Measurements from ENCODE around the gene KCNT2. TPM values are rescaled to one million over a fixed set of nuclear protein-coding genes. Genes with fewer than 3 reads are reported as not detected.

KCNT2 gene
- total and polyA plus RNA-seq, 9 donors: 5.3 to 34.9 (median 14.1) TPM

DNA sequence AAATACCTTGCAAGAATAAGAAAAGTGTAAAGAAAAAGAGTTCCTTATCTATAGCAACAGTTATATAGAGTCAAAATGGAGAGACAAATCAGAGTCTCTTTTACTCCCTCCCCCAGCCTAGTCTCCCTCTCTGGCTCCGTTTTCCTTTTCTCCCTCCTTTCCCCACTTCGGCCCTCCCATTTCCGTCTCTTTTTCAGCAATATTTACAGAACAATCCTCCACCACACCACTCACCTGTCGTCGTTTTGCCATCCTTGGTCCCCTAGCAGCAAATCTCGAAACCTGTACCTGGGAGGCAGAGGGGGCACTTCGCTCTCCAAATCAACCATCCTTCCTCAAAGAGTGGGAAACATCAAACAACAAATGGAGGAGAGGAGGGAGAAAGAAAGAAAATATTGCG lies 259 bp downstream of the KCNT2 start:
- intact Hi-C loops (cut with DNase I): loop anchor here in 1 of 4 donors (10.0 kb wide), 1 partner anchor 47 kb away; the partner anchor contains the start of gene CFH
- H3K4me1 ChIP-seq (ENCODE audit: insufficient read depth): peaks cover 3% of the 10 kb centered on the region

GRCh38 chr1:196603651-196604050 lies 4.6 kb downstream of the KCNT2 start:
- no peak for DNase-seq
- Histone ChIP-seq H3K36me3 (no peaks in the 10 kb centered on the region), H3K27me3 (no peaks in the 10 kb centered on the region), H3K4me3 (no peak overlapping the region), H3K9me3 (no peaks in the 10 kb centered on the region), H3K4me1 (ENCODE audit: insufficient read depth) (peaks cover 3% of the 10 kb centered on the region), H3K27ac (no peak overlapping the region)
- TF ChIP-seq POLR2A (IDR thresholded peaks at IDR 0.05) (no peak), CTCF (IDR thresholded peaks at IDR 0.05) (no peak), EP300 (IDR thresholded peaks at IDR 0.05) (no peak)
- intact Hi-C loops (cut with DNase I): loop anchor here in 1 of 4 donors (10.0 kb wide), 1 partner anchor 51 kb away; the partner anchor contains the start of gene CFH

More for the DNA sequence above, 259 bp downstream of the KCNT2 start:
- no peaks in the 10 kb centered on the region for H3K27me3 ChIP-seq
- peak overlapping the region; percentile 72 to 89 for H3K27ac ChIP-seq
- H3K4me3 ChIP-seq: peak overlapping the region; percentile 37
- no peak for TF ChIP-seq POLR2A (IDR thresholded peaks at IDR 0.05)
- TF ChIP-seq EP300 (IDR thresholded peaks at IDR 0.05): no peak
- TF ChIP-seq CTCF (IDR thresholded peaks at IDR 0.05): no peak
- peak in 1 of 5 donors; percentile 18 for DNase-seq
- WGBS, 3 donors: 0 to 1% (median 0%) methylated on average over 8 of the region's 8 CpGs
- no peaks in the 10 kb centered on the region for H3K36me3 ChIP-seq
- H3K9me3 ChIP-seq: no peaks in the 10 kb centered on the region

DNA sequence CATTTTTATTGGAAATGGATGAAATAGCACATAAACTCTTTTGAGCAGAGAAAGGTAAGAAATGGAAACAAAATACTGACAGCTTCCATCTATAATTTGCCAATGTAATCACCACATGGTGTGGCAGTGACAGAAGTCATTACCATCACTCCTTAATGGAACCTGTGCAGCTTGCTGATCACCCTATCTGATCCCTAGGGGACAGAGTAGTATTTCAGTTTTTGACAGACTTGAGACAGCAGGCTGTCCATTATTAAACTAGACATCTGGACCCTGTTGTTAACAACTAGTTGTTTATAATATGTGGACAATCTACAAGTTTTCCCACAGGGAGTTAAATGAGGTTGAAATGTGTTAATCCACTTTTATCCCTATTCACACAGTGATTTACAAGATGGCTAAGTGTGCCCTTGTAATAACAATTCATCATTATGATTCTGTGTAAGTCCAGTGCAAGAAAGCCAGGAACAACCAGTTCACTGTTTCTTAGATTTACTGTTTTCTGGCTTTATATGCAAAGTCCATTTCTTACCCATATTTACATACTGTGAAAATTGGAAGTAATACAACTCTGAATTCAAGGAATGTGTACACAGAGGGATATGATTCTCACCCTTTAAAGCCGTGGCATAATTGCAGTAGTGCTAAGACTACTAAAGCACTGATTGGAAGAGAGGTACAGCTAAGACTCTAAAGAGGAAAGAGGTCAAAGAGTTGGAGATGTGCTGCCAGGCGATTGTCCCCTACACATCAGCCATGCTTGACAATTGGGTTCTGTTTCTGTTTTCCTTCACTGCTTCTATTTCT lies 9.1 kb downstream of the KCNT2 start:
- H3K27me3 ChIP-seq: no peaks in the 10 kb centered on the region
- no peak overlapping the region for H3K27ac ChIP-seq
- H3K9me3 ChIP-seq: no peaks in the 10 kb centered on the region
- 63 to 70% (median 69%) methylated on average over 2 of the region's 2 CpGs for WGBS, 3 donors
- no peak overlapping the region for H3K4me3 ChIP-seq
- H3K4me1 ChIP-seq (ENCODE audit: insufficient read depth): no peaks in the 10 kb centered on the region
- intact Hi-C loops (cut with DNase I): no loop called here
- no peak for TF ChIP-seq EP300 (IDR thresholded peaks at IDR 0.05)
- no peak for TF ChIP-seq CTCF (IDR thresholded peaks at IDR 0.05)
- TF ChIP-seq POLR2A (IDR thresholded peaks at IDR 0.05): no peak
- DNase-seq: no peak
- H3K36me3 ChIP-seq: no peaks in the 10 kb centered on the region

GRCh38 chr1:196594700-196595099 lies 13.5 kb downstream of the KCNT2 start:
- TF ChIP-seq CTCF (IDR thresholded peaks at IDR 0.05) (no peak), POLR2A (IDR thresholded peaks at IDR 0.05) (no peak), EP300 (IDR thresholded peaks at IDR 0.05) (no peak)
- H3K9me3 ChIP-seq: no peaks in the 10 kb centered on the region
- no peaks in the 10 kb centered on the region for H3K27me3 ChIP-seq
- WGBS, 3 donors: 86 to 90% (median 89%) methylated on average over 2 of the region's 2 CpGs
- DNase-seq: no peak
- H3K4me3 ChIP-seq: no peak overlapping the region
- intact Hi-C loops (cut with DNase I): no loop called here
- no peak overlapping the region for H3K27ac ChIP-seq
- no peaks in the 10 kb centered on the region for H3K36me3 ChIP-seq
- H3K4me1 ChIP-seq (ENCODE audit: insufficient read depth): no peaks in the 10 kb centered on the region
